ENCODE results near the gene RNF157. TPM values are rescaled to one million over a fixed set of nuclear protein-coding genes. Genes with fewer than 3 reads are reported as not detected.

RNF157 gene
- polyA plus RNA-seq, 2 of the 4 experiments (the other 2 are of a cell fraction): 7.2 to 8.5 TPM

- Histone ChIP-seq H3K9me3 (no peaks in the 10 kb centered on the region), H3K4me1 (no peaks in the 10 kb centered on the region), H3K4me3 (no peak overlapping the region), H3K4me2 (no peak overlapping the region), H3K27ac (no peak overlapping the region)
- WGBS (ENCODE audit: missing lambda C conversion rate): 69% methylated on average over 3 of the region's 3 CpGs
- ATAC-seq (no peak), FAIRE-seq (no peak), DNase-seq (ENCODE audit: low read depth in 1 of 2, low spot score in 1 of 2) (no peak)
- TF ChIP-seq, protein P1, sequence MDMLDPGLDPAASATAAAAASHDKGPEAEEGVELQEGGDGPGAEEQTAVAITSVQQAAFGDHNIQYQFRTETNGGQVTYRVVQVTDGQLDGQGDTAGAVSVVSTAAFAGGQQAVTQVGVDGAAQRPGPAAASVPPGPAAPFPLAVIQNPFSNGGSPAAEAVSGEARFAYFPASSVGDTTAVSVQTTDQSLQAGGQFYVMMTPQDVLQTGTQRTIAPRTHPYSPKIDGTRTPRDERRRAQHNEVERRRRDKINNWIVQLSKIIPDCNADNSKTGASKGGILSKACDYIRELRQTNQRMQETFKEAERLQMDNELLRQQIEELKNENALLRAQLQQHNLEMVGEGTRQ (IDR thresholded peaks at IDR 0.05): no peak
- TF ChIP-seq ESRRA (IDR thresholded peaks at IDR 0.05; ENCODE audit: borderline replicate concordance, low read length) (no peak), PHF8 (IDR thresholded peaks at IDR 0.05; ENCODE audit: borderline replicate concordance, low read depth) (no peak), KDM5A (IDR thresholded peaks at IDR 0.05) (no peak), RCOR1 (IDR thresholded peaks at IDR 0.05; ENCODE audit: low read depth, low read length) (no peak), RFX5 (IDR thresholded peaks at IDR 0.05) (no peak), POLR2AphosphoS2 (conservative IDR thresholded peaks at IDR 0.05; ENCODE audit: low read length) (no peak), HMGXB4 (CRISPR knock-in tag; IDR thresholded peaks at IDR 0.05; ENCODE audit: borderline replicate concordance) (no peak), ZC3H11A (IDR thresholded peaks at IDR 0.05) (no peak), EP300 (IDR thresholded peaks at IDR 0.05) (no peak), TP53 (CRISPR knock-in tag; IDR thresholded peaks at IDR 0.05) (no peak), SREBF2 (IDR thresholded peaks at IDR 0.05) (no peak), HES2 (IDR thresholded peaks at IDR 0.05) (no peak), CBX8 (IDR thresholded peaks at IDR 0.05) (no peak), E2F6 (IDR thresholded peaks at IDR 0.05; ENCODE audit: borderline replicate concordance, low read depth) (no peak), CHD2 (IDR thresholded peaks at IDR 0.05; ENCODE audit: low read length, partially characterized antibody) (no peak)
- ChIA-PET CTCF (interaction anchor here (0.6 to 2.3 kb wide), 9 partner anchors 10 to 182 kb away, joined by 3 to 6 read pairs (median 5); no protein-coding TSS in a partner anchor), POLR2A (no interaction called here)
These were observed 43.6 kb downstream of the RNF157 start for GRCh38 chr17:76196675-76197074.

GRCh38 chr17:76195281-76196096 is 44.8 kb downstream of the RNF157 start:
- POLR2A ChIA-PET: no interaction called here
- CTCF ChIA-PET: interaction anchor here (0.7 to 2.3 kb wide), 11 partner anchors 9 to 129 kb away, joined by 3 to 6 read pairs (median 3); no protein-coding TSS in a partner anchor
- 93% methylated on average over 12 of the region's 12 CpGs for WGBS (ENCODE audit: missing lambda C conversion rate)

More at GRCh38 chr17:76195281-76196096, 44.8 kb downstream of the RNF157 start:
- DNase-seq (ENCODE audit: low read depth in 1 of 2, low spot score in 1 of 2): no peak
- Histone ChIP-seq H3K4me2 (no peak overlapping the region), H3K27ac (peak overlapping the region in 1 of 2 experiments; percentile 20; a peak in 1 of 6 replicates), H3K4me3 (no peak overlapping the region), H3K4me1 (no peaks in the 10 kb centered on the region), H3K9me3 (no peaks in the 10 kb centered on the region)
- FAIRE-seq: no peak
- ATAC-seq: no peak
- TF ChIP-seq POLR2A (IDR thresholded peaks at IDR 0.05; ENCODE audit: low read length) (no peak), HOXB5 (CRISPR knock-in tag; IDR thresholded peaks at IDR 0.05) (no peak), MYC (IDR thresholded peaks at IDR 0.05; ENCODE audit: borderline replicate concordance, low read length) (no peak), HEYL (CRISPR knock-in tag; IDR thresholded peaks at IDR 0.05) (no peak), NFE2L2 (conservative IDR thresholded peaks at IDR 0.05; ENCODE audit: low read length) (peak; percentile 86), MAFK (IDR thresholded peaks at IDR 0.05; ENCODE audit: partially characterized antibody) (peak; percentile 92)
- TF ChIP-seq, protein P1 (IDR thresholded peaks at IDR 0.05): no peak
